ENCODE data around the gene CSTF3.
"Not testable (repeated sequence)": the region's sequence is repeated elsewhere in the genome, so short reads cannot be mapped to it uniquely, and the experiment has no call there.

Gene CSTF3

GRCh38 chr11:33161120-33162005, at the start of gene CSTF3:
TSS of gene CSTF3 (minus strand) at chr11:33161480. CDS start at chr11:33161325, 155 bp downstream.
- in situ Hi-C loops (cut with MboI; ENCODE audit: low sequenced_read_pairs): no loop called here

GRCh38 chr11:33208150-33208549, 46.9 kb upstream of the CSTF3 start:
- in situ Hi-C loops (cut with MboI; ENCODE audit: low sequenced_read_pairs): no loop called here

GRCh38 chr11:33207408-33207985, 46.2 kb upstream of the CSTF3 start:
- in situ Hi-C loops (cut with MboI; ENCODE audit: low sequenced_read_pairs): no loop called here

GRCh38 chr11:33197915-33198727, 36.8 kb upstream of the CSTF3 start:
- in situ Hi-C loops (cut with MboI; ENCODE audit: low sequenced_read_pairs): no loop called here

GRCh38 chr11:33195462-33196173, 34.3 kb upstream of the CSTF3 start:
- in situ Hi-C loops (cut with MboI; ENCODE audit: low sequenced_read_pairs): no loop called here

GRCh38 chr11:33194455-33194854, 33.2 kb upstream of the CSTF3 start:
- in situ Hi-C loops (cut with MboI; ENCODE audit: low sequenced_read_pairs): no loop called here

GRCh38 chr11:33191467-33191866, 30.2 kb upstream of the CSTF3 start:
- in situ Hi-C loops (cut with MboI; ENCODE audit: low sequenced_read_pairs): no loop called here

GRCh38 chr11:33187998-33188722, 26.9 kb upstream of the CSTF3 start:
- in situ Hi-C loops (cut with MboI; ENCODE audit: low sequenced_read_pairs): no loop called here

GRCh38 chr11:33185756-33186155, 24.5 kb upstream of the CSTF3 start:
- in situ Hi-C loops (cut with MboI; ENCODE audit: low sequenced_read_pairs): no loop called here

GRCh38 chr11:33182246-33182878, 21.1 kb upstream of the CSTF3 start:
- in situ Hi-C loops (cut with MboI; ENCODE audit: low sequenced_read_pairs): no loop called here

GRCh38 chr11:33179348-33179803, 18.1 kb upstream of the CSTF3 start:
- in situ Hi-C loops (cut with MboI; ENCODE audit: low sequenced_read_pairs): no loop called here

- in situ Hi-C loops (cut with MboI; ENCODE audit: low sequenced_read_pairs): no loop called here
Measured at GRCh38 chr11:33178443-33179180, 17.3 kb upstream of the CSTF3 start.

GRCh38 chr11:33177676-33178336, 16.5 kb upstream of the CSTF3 start:
- in situ Hi-C loops (cut with MboI; ENCODE audit: low sequenced_read_pairs): no loop called here

- in situ Hi-C loops (cut with MboI; ENCODE audit: low sequenced_read_pairs): not testable (repeated sequence)
Measured at GRCh38 chr11:33176760-33177159, 15.5 kb upstream of the CSTF3 start.

- in situ Hi-C loops (cut with MboI; ENCODE audit: low sequenced_read_pairs): no loop called here
Measured at GRCh38 chr11:33172996-33173395, 11.7 kb upstream of the CSTF3 start.

GRCh38 chr11:33172345-33172744, 11.1 kb upstream of the CSTF3 start:
- in situ Hi-C loops (cut with MboI; ENCODE audit: low sequenced_read_pairs): no loop called here

GRCh38 chr11:33171251-33171650, 10.0 kb upstream of the CSTF3 start:
- in situ Hi-C loops (cut with MboI; ENCODE audit: low sequenced_read_pairs): no loop called here

- in situ Hi-C loops (cut with MboI; ENCODE audit: low sequenced_read_pairs): loop anchor here (5.0 kb wide), 1 partner anchor 164 kb away; no protein-coding TSS in a partner anchor
Measured at GRCh38 chr11:33168709-33169200, 7.5 kb upstream of the CSTF3 start.
